HG03159 (cell line): ENCODE results near the gene OAT.

ENCODE experiments used
- ATAC-seq: cut with Tn5 transposase; IDR thresholded peaks from one replicate; pipeline ENCODE4 v1.9.1; 2021; ENCODE audit warnings: mild to moderate bottlenecking, moderate library complexity; ENCODE audit not compliant: unreplicated experiment

OAT gene

DNA sequence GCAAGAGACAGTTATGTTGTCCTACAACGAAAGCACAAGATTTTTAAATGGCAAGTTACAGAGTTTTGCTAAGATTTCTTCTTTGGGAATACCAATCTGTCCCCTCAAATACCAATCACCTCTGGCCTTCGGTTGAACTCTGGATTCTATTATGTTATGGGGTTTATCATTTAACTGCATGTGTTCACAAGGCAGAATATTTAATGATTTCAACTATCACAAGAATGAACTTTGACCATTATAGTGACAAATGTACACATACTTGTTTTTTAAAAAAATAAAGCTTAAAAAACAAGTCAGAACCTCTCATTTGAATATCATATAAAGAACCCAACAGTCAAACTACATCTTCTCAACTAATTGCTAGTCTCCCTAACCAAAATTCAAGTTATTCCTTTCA is 11.3 kb downstream of the OAT start:
- ATAC-seq, result no peak

DNA sequence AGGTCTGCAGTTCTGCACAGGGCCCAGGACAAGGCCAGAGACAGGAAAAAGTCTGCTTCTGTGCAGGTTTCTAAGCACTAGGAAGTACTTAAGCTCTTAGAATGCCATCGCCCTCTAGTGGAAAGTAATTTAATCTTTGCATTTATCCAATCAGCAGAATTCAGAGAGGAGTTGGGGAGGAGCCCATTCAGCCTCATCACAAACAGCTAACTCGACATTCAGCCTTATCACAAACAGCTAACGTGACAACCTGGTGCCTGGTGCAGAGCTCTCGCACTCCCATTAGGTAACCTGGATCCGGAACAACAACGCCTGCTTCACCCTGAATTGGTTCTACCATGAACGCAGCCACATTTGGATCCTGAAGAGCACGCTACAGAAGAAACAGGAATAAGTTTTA is 15.2 kb downstream of the OAT start:
- peak; percentile 93 for ATAC-seq

DNA sequence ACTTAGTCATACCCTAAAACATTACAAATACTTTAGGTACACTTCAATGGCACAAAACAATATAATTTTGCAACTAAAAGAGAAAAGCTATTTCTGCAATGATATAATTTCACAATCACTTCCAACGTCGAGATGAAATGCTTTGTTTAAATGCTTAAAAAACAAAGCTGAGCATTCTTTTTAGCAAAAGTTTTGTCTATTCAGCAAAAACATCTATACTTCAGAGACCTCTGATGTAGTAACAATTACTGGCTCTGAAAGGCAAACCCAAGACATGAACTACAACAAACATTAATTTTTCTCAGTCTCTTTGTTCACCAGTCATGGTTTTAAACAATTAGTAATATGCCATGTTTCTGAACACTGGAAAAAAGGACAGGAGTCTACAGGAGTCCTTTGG is 16.4 kb downstream of the OAT start:
- ATAC-seq, result no peak

DNA sequence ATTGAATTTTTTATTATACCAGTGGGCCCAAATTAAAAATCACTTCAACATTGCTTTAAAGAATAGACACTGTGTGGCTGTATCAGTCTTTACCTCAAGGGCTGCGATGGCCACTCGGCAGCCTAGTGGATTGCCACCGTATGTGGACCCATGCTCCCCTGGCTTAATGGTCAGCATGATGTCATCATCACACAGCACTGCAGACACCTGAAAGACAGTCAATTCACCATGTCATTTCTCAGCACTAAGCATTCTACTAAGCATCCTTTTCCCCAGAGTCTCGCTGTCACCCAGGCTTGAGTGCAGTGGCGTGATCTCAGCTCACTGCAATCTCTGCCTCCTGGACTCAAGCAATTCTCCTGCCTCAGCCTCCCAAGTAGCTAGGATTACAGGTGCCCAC is 17.1 kb downstream of the OAT start:
- no peak for ATAC-seq

DNA sequence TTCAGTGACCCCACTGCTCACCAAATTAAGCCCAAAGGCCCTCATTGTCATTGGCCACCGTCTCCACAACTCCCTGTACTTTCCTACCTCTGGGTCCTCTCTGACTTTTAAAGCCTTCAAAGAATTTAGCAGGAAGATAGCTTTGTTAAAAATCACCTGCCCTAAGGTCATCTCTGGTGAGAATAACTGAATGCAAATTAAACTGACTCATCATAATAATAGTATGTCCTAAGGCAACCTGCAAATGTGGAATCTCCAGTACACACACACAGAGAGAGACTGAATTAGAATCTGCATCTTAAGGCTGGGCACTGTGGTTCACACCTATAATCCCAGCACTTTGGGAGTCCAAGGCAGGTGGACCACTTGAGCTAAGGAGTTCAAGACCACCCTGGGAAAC is 24.1 kb downstream of the OAT start:
- ATAC-seq, result no peak

DNA sequence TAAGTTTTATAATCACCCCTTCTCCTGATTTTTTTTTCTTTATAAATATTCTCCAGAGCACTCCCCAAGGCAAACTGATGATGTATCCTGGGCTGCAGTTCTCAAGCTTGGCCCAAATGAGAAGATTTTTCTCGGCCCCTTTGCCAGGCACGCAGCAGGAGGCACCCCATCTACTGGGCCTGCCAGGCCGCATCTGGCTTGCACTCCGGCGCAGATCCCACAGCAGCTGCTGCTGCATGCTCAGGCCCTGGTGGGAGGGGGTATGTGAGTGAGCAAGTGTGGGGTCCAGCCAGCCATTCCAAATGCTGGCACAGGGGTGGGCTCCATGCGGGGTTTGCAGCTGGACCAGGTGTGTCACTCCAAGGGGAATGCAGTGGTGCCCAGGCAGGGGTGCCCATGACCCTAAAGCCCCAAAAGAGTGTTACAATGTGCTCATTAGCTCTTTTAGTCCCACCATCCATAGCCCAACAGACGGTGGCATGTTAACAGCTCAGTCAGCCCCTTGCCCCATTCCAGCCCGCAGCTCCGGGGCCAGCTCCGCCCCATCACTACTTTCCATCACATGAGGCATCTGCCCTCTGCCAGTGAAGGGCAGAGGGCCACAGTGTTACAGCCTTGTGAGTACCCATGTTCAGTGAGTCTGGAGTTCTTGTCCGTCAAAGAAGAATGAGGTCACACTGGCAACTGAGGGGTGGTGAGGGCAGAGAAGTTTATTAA is 25.9 kb downstream of the OAT start:
- ATAC-seq, result no peak

DNA sequence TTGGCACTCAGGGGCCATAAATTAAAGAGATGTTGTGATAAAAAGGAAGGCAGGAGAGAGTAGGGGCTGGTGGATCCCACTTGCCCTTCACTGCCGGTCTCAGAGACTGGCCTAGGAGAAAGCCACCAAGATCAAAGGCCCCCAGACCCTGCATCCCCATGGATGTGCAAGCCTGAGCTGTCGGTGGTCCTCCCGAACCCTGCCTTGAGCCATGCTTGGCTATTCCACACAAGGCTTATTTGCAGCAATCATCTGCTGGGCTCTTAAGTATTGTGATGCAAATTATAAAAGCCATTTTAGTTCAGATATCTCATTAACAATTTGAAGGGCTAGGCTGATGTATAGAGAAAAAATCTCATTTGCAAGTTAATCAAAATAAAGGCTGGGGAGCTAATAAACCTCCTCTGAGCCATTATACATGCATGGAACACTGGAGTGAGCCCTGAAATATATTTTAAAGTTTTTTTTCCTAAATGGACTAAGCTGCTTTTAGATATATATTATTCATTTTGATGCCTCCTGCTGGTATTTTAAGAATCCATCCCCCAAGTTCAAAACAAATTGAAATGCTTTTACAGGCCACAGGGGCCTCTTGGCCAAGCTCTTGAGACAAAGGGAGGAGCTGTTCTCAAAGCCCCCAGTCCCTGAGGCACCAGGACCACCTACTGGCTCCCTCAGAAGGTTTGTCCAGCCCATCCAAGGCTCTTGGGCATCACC is 28.1 kb downstream of the OAT start:
- no peak for ATAC-seq

DNA sequence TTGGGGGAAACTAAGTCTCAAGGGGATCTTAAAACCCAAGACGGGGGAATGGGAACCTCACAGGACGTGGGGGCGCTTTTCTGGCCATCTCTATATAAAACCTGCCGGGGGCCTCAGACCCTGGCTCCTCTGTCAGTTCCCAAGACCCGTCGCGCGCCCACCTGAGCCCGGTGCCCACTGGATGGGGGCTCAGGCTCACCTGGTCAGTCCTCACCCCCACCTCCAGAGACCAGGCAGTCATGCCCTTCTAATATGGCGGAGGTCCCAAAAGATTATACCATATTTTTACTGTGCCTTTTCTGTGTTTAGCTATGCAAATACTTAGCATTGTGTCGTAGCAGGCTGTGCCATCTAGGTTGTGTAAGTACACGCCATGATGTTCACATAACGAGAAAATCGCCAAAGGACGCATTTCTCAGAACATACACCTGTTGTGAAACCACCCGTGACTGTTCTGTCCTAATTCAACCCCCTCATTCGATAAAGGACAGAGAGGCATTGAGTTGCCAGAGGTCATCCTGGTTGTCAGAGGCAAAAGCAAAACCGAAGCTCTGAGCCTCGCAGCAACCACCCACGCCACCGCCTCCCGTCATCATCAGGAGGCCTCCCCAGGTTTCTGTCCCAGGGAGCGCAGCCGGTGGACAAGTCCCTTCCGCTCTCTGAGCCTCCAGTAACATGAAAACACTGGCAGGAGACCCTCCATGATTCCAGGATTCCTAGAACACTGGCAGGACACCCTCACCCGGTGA is 28.9 kb downstream of the OAT start:
- no peak for ATAC-seq

DNA sequence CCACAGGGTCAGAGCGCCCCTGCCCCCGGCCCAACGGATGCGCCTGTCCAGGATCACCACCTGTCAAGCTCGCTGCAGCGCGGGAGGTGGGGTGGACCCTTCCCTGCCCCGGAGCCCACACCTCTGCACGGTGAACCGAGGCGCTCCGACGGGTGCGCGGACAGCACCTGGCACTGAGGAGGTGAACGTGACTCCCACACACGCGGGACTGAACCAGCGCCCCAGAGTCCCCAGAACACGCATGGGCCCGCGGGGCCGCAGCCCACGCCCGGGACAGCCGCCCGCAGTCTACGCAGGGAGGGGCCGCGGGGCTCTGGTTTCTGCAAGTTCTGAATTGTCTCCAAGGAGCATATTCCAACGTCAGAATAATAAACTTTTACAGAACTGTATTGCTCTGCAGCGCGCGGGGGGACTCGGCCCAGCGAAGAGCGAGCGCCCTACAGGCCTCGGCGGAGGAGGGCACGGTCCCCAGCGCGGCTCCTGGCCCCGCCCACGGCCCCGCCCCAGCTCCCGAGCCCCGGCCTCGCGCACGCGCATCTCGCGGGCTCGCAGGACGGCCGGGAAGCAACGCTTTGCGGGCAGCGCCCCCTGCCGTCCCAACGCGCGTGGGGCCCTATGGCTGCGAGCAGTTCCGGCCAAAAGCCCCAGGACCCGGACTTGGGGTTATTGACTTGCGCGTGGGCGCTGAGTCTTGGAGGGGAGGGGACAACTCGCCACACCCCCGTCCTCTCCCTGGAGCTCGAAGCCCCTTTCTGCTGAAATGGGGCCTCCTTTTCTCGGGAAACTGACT is 29.7 kb downstream of the OAT start:
- peak; percentile 91 for ATAC-seq

DNA sequence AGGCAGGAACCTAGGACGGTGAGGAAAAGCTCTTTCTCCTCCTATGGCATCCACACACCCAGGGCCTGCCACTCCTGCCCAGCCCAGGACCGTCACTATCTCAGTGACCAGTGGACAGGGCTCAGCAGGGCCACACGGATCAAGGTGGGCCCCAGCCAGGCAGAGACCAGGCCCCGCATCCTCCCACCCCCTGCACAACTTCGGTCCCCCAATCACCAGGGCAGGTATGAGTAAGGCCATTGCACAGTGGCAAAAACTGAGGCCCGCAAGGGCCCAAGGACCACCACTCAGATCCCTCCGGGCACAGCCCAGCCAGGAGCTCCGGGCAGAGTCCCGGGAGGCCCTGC is 30.3 kb downstream of the OAT start:
- ATAC-seq, result no peak

DNA sequence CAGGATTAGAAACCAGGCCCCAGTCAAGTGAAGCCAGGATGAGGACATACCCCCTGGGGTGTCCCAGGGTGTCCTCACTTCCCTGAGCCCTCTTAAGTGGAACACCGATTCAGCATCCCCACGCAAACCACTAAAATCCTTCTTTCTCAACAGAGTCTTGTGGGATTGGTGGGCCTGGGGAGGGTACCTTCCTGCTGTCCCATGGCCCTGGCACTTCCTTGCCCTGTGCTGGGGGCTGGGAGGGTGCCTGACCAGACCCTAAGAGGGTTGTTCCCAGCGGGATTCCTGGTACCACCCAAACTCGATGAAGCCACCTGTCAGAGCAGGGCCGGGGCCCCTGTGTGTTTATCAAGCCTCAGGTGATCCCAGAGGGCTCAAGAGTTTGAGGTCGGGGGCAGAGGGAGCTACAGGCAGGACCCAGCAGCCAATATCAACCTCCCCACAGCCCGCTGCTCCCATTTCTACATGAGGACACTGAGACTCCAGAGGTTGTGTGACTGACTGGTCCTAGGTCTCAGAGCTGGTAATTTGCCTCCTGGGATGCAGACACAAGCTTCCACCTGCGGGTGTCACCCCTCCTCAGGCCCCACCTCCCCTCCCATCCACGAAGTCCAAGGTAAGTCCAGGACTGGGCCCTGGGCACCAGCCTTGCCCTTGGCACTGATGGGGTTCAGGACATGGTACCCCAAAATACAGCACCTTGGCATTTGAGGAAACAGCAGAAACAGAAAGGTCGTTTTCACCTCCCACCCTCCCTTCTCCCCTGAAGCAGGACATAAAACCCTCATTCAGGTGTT is 31.4 kb downstream of the OAT start:
- ATAC-seq, result no peak

DNA sequence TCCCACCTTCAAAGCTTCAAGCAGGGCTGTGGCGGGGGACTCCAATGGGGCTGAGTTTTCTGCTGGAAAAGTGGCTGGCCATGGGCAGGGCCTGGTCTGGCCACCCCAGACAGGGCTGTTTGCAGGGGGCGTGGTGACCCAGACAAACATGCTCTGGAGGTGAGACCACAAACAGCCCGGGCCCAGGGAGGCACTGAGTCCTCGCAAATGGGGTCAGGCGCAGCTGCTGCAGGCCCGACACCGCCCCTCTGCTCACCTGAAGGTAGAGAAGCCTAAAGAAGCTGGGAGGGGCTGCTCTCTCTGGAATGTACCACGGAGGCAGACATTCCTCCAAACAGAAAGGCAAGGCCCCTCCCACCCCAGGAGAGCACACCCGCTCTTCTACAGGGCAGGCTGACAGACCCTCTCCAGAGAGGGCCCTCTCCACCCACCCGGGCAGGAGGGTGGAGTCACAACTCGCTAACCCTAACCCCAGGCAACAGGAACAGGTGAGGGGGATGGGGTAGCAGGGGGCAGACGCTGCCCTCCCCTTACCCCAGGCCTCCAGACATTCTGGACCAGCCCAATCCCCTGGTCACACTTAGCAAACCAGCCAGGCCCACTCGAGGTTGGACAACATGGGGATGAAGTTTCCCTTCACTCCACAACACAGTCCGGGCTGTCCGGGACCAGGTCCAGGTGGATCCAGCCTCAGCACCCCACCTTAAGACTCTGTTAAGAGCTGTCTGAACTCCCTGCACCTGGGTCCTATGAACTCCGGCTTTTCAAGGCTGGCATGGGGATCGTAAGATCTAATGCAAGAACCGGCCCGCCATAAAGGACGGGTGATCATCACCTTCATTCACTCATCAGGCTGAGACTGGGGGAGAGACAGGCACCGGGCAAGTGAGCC is 32.3 kb downstream of the OAT start:
- no peak for ATAC-seq

DNA sequence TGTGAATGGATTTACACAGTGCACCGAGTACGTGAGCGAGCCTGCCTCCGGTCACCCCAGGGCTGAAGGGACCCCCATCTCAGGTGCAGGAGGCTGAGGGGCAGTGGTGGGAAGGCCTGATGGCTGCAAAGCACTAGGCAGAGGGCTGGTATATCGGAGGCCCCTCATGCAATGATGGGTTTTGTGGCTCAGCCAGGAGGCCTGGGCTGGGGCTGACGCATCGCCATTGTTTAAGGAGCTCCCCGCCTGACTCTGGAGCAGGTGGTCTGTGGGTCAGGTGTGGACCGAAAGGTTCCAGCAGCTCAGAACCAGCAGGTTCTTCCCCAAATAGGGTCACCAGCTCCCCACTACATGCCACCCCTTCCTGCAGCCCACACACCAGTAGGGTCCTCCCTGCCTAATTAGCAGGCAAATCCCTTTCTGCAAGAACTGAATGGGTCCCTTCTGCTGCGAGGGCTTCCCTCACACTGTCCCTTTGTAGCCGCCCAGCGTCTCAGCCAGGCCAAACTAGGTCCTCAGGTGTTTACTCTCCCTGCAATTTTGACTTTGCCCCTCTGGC is 33.0 kb downstream of the OAT start:
- no peak for ATAC-seq

DNA sequence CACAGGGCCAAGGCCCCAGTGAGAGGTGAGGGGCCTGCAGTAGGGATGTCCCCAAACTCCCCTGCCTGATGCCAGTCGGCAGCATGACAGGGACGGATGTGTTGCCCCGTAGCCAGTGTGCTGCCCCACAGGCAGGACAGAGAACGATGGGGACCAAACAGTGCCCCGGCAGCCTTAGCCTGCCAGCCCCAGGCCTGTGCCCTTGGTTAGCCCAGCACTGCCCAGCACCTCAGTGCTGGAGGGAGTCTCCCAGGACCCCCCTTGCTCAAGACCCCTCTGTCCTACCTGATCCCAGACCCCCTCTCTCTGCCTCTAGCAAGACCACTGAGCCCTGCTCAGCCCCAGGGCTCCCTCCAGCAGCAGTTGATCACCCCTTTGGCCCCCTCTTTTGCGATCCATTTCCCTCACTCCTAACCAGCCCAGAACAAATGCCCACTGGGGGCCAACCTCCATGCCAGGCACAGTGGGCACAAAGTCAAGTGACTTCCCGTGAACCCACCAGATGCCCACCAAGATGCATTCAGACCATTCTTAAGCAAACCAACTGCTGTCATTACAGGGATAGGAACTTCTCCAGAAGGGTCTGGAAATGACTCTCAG is 34.0 kb downstream of the OAT start:
- no peak for ATAC-seq

DNA sequence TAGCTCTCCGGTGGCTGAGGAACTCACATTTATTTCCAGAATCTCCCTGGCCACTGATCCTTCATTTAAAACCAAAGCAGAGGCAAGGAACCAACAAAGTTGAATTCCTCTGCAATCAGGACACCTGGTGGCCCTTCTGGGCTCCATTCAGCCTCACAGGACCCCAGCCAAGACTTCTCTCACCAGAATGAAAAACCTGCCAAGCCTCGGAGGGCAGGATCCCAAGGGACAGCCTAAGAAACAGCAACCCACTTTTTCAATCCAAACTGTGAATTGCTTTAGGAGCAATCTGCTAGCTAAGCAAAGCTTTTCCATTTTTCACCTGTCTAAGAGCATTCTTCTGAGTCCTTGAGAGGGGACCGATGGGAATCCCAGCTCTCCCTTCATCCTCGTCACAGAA is 34.6 kb downstream of the OAT start:
- no peak for ATAC-seq

DNA sequence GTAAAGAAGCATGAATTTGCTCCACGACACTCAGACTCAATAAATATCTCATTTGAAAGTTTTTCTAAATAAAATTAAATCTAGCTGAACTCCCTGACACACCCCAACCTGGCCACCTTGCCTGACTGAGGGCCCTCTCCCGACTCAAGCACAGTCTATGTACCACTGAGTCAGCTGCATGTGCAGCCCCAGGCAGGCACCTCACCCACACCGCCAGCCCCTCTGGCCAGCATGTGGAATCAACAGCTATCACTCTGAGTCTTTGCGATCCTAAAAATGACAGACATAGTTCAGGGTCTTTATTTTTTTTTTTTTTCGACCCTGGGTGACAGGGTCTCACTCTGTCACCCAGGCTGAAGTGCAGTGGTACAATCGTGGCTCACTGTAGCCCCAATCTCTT is 35.2 kb downstream of the OAT start:
- no peak for ATAC-seq

DNA sequence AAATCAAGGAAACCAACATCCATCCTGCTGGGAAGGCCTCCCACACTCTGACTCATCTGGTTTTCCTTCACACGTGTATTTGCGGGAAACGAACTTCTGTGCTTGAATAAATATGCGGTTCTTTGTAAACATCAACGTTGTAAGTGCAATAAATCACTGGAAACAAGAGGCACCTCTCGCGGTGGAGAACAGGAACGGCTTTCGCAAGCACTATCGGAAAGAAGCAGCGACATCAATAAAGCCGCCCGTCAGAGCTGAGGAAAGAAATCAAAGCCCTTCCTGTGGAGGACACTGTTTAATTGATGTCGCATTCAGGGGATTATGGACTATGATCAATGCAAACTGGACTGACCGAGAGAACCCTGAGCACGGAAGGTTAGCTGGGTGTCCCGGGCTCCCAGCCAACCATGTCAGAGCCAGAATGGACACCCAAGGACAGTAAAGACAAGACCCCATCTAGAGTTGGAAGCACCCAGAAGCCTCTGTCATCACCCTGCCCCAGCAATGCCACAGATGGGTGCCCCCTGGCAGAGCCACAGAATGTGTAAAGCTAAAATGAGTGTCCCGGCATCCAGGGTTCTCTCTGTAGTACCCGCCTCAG is 37.6 kb downstream of the OAT start:
- no peak for ATAC-seq

DNA sequence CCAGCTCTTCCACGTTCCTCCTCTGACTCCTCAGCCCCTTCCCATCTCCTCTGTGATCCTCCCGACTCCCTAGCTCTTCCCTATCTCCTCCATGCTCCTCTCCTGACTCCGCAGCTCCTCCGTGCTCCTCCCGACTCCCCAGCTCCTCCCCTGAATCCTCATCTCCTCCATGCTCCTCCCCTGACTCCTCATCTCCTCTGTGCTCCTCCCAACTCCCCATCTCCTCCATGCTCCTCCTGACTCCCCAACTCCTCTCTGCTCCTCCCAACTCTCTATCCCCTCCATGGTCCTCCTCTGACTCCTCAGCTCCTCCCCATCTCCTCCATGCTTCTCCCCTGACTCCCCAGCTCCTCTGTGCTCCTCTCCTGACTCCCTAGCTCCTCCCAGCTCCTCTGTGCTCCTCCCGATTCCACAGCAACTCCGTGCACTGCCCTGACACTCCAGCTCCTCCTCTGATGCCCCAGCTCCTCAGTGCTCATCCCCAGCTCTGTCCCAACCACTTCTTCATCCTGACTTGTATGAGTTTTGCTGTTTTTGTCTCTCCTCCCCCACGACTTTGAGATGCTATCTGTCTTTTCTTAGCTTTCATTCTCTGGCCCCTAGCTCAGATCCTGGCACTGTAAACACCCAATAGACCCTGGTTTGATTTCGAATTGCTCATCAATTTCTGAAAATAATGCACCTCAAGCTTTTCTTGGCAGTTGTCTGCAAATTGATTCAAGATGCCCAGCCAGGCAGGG is 38.3 kb downstream of the OAT start:
- ATAC-seq, result no peak
